SK-N-SH treated with all-trans-retinoic acid at 6 μM for 48 hours (cell line): ENCODE measurements around the gene SYCP2L.

Experiments
- ATAC-seq: fragments of 200-7000 bp; cut with Tn5 transposase; 3 replicates; pipeline ENCODE4 v1.9.1; 2020; ENCODE audit warnings: mild to moderate bottlenecking, moderate library complexity
- ARNTL ChIP-seq: fragments of 450-650 bp; formaldehyde crosslinking; IDR thresholded peaks from 2 replicates; pipeline ENCODE4 v1.5.0; 2020; ENCODE audit warnings: low read depth, mild to moderate bottlenecking, moderate library complexity, borderline replicate concordance
- BACH2 ChIP-seq: fragments of 250-450 bp; sonication (Bioruptor Pico); IDR thresholded peaks from 2 replicates; pipeline ENCODE4 v1.9.0; 2021; ENCODE audit warnings: mild to moderate bottlenecking, borderline replicate concordance
- CSDC2 ChIP-seq: fragments of 250-450 bp; sonication (Bioruptor Pico); IDR thresholded peaks from 2 replicates; pipeline ENCODE4 v1.5.0; 2020; ENCODE audit warnings: mild to moderate bottlenecking, moderate library complexity
- OSR1 ChIP-seq: fragments of 250-450 bp; sonication (Bioruptor Pico); IDR thresholded peaks from 2 replicates; pipeline ENCODE4 v1.8.0; 2022; ENCODE audit warnings: moderate library complexity, mild to moderate bottlenecking, inconsistent platforms
- PPARA ChIP-seq: fragments of 250-450 bp; sonication (Bioruptor Pico); IDR thresholded peaks from 2 replicates; pipeline ENCODE4 v1.5.0; 2020; ENCODE audit warnings: mild to moderate bottlenecking, borderline replicate concordance
- SNAI2 ChIP-seq: fragments of 250-450 bp; sonication (Bioruptor Pico); IDR thresholded peaks from 2 replicates; pipeline ENCODE4 v1.5.0; 2020; ENCODE audit warnings: mild to moderate bottlenecking, moderate library complexity
- TOX ChIP-seq: fragments of 250-450 bp; sonication (Bioruptor Pico); IDR thresholded peaks from 2 replicates; pipeline ENCODE4 v1.8.0; 2021; ENCODE audit warnings: mild to moderate bottlenecking, moderate library complexity, borderline replicate concordance
- ZC3H10 ChIP-seq: fragments of 250-450 bp; sonication (Bioruptor Pico); IDR thresholded peaks from 2 replicates; pipeline ENCODE4 v1.5.1; 2021; ENCODE audit warnings: mild to moderate bottlenecking, moderate library complexity
- ZFP3 ChIP-seq: fragments of 250-450 bp; sonication (Bioruptor Pico); IDR thresholded peaks from 2 replicates; pipeline ENCODE4 v1.5.0; 2020; ENCODE audit warnings: mild to moderate bottlenecking, moderate library complexity
- ZNF565 ChIP-seq: fragments of 450-650 bp; formaldehyde crosslinking; conservative IDR thresholded peaks from 2 replicates; pipeline ENCODE4 v1.5.0; 2020; ENCODE audit warnings: low read depth, mild to moderate bottlenecking, moderate library complexity
- ZNF8 ChIP-seq: fragments of 450-650 bp; formaldehyde crosslinking; IDR thresholded peaks from 2 replicates; pipeline ENCODE4 v1.5.0; 2020; ENCODE audit warnings: mild to moderate bottlenecking, moderate library complexity
- TF ChIP-seq, protein P1 (sequence below): fragments of 250-450 bp; sonication (Bioruptor Pico); IDR thresholded peaks from 2 replicates; pipeline ENCODE4 v1.5.1; 2021; ENCODE audit warnings: mild to moderate bottlenecking, moderate library complexity
- TF ChIP-seq, protein P2 (sequence below): fragments of 250-450 bp; sonication (Bioruptor Pico); IDR thresholded peaks from 2 replicates; pipeline ENCODE4 v1.5.1; 2020; ENCODE audit warnings: low read depth, mild to moderate bottlenecking, moderate library complexity
- TF ChIP-seq, protein P3 (sequence below): fragments of 250-450 bp; sonication (Bioruptor Pico); IDR thresholded peaks from 2 replicates; pipeline ENCODE4 v1.8.0; 2020; ENCODE audit warnings: mild to moderate bottlenecking, moderate library complexity, borderline replicate concordance
- TF ChIP-seq, protein P4 (sequence below): fragments of 250-450 bp; sonication (Bioruptor Pico); IDR thresholded peaks from 2 replicates; pipeline ENCODE4 v1.5.0; 2020; ENCODE audit warnings: mild to moderate bottlenecking, moderate library complexity

The SYCP2L gene

DNA sequence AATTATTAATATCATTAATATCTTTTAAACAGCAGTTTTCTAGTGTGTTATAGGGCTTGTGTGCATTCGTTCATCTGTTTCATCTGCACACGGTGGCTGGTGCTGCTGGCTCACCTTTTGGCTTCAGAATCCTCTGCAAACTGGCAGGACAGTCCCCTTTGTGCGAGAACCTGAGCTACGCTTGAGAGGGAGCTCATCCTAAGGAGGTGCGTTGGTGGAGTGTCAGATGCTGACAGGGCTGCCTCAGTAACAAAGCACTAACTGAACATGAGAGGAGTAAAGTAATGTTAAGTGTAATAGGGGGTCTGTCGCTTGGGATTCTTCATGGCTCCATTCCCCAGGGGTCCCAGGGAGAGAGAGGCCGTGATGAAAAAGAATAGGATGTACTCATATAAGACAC, 134.9 kb downstream of the SYCP2L start:
- TF ChIP-seq ARNTL (CRISPR knock-in tag), result no peak
- no peak for TF ChIP-seq PPARA (CRISPR knock-in tag)
- TF ChIP-seq ZC3H10, result no peak
- TF ChIP-seq, protein P1, sequence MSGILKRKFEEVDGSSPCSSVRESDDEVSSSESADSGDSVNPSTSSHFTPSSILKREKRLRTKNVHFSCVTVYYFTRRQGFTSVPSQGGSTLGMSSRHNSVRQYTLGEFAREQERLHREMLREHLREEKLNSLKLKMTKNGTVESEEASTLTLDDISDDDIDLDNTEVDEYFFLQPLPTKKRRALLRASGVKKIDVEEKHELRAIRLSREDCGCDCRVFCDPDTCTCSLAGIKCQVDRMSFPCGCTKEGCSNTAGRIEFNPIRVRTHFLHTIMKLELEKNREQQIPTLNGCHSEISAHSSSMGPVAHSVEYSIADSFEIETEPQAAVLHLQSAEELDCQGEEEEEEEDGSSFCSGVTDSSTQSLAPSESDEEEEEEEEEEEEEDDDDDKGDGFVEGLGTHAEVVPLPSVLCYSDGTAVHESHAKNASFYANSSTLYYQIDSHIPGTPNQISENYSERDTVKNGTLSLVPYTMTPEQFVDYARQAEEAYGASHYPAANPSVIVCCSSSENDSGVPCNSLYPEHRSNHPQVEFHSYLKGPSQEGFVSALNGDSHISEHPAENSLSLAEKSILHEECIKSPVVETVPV (CRISPR knock-in tag), result no peak
- no peak for TF ChIP-seq SNAI2 (CRISPR knock-in tag)
- TF ChIP-seq ZNF8, result no peak
- TF ChIP-seq, protein P2, sequence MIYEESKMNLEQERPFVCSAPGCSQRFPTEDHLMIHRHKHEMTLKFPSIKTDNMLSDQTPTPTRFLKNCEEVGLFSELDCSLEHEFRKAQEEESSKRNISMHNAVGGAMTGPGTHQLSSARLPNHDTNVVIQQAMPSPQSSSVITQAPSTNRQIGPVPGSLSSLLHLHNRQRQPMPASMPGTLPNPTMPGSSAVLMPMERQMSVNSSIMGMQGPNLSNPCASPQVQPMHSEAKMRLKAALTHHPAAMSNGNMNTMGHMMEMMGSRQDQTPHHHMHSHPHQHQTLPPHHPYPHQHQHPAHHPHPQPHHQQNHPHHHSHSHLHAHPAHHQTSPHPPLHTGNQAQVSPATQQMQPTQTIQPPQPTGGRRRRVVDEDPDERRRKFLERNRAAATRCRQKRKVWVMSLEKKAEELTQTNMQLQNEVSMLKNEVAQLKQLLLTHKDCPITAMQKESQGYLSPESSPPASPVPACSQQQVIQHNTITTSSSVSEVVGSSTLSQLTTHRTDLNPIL (CRISPR knock-in tag), result no peak
- TF ChIP-seq, protein P3, sequence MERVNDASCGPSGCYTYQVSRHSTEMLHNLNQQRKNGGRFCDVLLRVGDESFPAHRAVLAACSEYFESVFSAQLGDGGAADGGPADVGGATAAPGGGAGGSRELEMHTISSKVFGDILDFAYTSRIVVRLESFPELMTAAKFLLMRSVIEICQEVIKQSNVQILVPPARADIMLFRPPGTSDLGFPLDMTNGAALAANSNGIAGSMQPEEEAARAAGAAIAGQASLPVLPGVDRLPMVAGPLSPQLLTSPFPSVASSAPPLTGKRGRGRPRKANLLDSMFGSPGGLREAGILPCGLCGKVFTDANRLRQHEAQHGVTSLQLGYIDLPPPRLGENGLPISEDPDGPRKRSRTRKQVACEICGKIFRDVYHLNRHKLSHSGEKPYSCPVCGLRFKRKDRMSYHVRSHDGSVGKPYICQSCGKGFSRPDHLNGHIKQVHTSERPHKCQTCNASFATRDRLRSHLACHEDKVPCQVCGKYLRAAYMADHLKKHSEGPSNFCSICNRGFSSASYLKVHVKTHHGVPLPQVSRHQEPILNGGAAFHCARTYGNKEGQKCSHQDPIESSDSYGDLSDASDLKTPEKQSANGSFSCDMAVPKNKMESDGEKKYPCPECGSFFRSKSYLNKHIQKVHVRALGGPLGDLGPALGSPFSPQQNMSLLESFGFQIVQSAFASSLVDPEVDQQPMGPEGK (CRISPR knock-in tag), result no peak
- TF ChIP-seq, protein P4, sequence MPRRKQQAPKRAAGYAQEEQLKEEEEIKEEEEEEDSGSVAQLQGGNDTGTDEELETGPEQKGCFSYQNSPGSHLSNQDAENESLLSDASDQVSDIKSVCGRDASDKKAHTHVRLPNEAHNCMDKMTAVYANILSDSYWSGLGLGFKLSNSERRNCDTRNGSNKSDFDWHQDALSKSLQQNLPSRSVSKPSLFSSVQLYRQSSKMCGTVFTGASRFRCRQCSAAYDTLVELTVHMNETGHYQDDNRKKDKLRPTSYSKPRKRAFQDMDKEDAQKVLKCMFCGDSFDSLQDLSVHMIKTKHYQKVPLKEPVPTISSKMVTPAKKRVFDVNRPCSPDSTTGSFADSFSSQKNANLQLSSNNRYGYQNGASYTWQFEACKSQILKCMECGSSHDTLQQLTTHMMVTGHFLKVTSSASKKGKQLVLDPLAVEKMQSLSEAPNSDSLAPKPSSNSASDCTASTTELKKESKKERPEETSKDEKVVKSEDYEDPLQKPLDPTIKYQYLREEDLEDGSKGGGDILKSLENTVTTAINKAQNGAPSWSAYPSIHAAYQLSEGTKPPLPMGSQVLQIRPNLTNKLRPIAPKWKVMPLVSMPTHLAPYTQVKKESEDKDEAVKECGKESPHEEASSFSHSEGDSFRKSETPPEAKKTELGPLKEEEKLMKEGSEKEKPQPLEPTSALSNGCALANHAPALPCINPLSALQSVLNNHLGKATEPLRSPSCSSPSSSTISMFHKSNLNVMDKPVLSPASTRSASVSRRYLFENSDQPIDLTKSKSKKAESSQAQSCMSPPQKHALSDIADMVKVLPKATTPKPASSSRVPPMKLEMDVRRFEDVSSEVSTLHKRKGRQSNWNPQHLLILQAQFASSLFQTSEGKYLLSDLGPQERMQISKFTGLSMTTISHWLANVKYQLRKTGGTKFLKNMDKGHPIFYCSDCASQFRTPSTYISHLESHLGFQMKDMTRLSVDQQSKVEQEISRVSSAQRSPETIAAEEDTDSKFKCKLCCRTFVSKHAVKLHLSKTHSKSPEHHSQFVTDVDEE (CRISPR knock-in tag), result no peak
- TF ChIP-seq ZFP3 (CRISPR knock-in tag), result no peak
- no peak for TF ChIP-seq CSDC2 (CRISPR knock-in tag)
- TF ChIP-seq OSR1 (CRISPR knock-in tag), result no peak
- TF ChIP-seq TOX (CRISPR knock-in tag), result no peak
- no peak for ATAC-seq

DNA sequence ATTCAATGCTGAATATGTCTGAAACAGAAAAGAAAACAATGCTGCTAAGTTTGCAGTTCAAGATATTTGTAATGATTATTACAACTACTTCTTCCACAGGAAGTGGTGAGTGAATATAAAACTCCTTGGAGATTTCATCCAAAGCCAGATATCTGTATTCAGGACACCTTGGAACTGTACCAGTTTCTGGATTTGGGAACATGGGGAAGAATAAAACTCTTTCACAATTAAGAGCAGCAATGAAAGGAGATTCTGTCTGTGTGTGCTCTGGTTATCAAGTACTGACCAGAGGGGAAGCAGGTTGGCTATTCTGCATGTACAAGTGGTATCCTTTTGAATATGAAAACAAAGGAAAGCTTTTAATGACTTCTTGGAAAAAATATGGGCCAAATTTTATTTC, 136.2 kb downstream of the SYCP2L start:
- TF ChIP-seq BACH2 (CRISPR knock-in tag) (no peak), ZNF565 (CRISPR knock-in tag) (no peak)
- TF ChIP-seq, all 23 proteins: peak for 0
- ATAC-seq, result no peak
